SK-N-SH treated with all-trans-retinoic acid at 6 μM for 48 hours (cell line): ENCODE results near the gene CHST9.

ENCODE experiments used
- CREB5 ChIP-seq: fragments of 250-450 bp; sonication (Bioruptor Pico); IDR thresholded peaks from 2 replicates; pipeline ENCODE4 v1.5.1; 2020; ENCODE audit warnings: low read depth, mild to moderate bottlenecking, moderate library complexity
- ESRRG ChIP-seq: fragments of 250-450 bp; sonication (Bioruptor Pico); IDR thresholded peaks from 2 replicates; pipeline ENCODE4 v1.6.1; 2021; ENCODE audit warnings: mild to moderate bottlenecking
- SNAI2 ChIP-seq: fragments of 250-450 bp; sonication (Bioruptor Pico); IDR thresholded peaks from 2 replicates; pipeline ENCODE4 v1.5.0; 2020; ENCODE audit warnings: mild to moderate bottlenecking, moderate library complexity
- TOX ChIP-seq: fragments of 250-450 bp; sonication (Bioruptor Pico); IDR thresholded peaks from 2 replicates; pipeline ENCODE4 v1.8.0; 2021; ENCODE audit warnings: mild to moderate bottlenecking, moderate library complexity, borderline replicate concordance
- TSHZ2 ChIP-seq: fragments of 250-450 bp; sonication (Bioruptor Pico); IDR thresholded peaks from 2 replicates; pipeline ENCODE4 v1.5.0; 2020; ENCODE audit warnings: mild to moderate bottlenecking, moderate library complexity
- ZFP3 ChIP-seq: fragments of 250-450 bp; sonication (Bioruptor Pico); IDR thresholded peaks from 2 replicates; pipeline ENCODE4 v1.5.0; 2020; ENCODE audit warnings: mild to moderate bottlenecking, moderate library complexity
- ZFP30 ChIP-seq: fragments of 450-650 bp; formaldehyde crosslinking; IDR thresholded peaks from 2 replicates; pipeline ENCODE4 v1.5.0; 2022; ENCODE audit warnings: mild to moderate bottlenecking, moderate library complexity

DNA sequence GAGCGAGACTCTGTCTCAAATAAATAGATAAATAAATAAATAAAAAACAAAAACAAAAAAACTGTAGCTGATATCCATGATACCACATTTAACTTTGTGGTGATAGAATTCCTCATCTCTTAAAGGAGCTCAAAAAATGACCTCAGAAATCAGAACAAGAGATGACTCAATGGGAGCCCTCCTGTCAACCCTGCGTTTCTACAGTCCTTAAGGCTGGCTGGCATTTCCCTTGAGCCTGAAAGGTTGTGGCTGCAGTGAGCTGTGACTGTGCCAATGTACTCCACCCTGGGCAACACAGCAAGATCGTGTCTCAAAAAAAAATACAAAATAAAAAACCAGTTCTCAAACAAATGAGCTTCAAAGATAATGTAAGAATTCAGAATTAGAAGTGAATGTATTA is 40.4 kb downstream of the CHST9 start:
- TF ChIP-seq TSHZ2 = no peak
- no peak for TF ChIP-seq TOX
- no peak for TF ChIP-seq CREB5 (CRISPR knock-in tag)
- no peak for TF ChIP-seq ZFP30 (CRISPR knock-in tag)
- no peak for TF ChIP-seq SNAI2 (CRISPR knock-in tag)
- TF ChIP-seq ESRRG = no peak
- TF ChIP-seq ZFP3 (CRISPR knock-in tag) = no peak
